ENCODE data around the gene ZNF107. TPM values are rescaled to one million over a fixed set of nuclear protein-coding genes. Genes with fewer than 3 reads are reported as not detected.

The ZNF107 gene
- total and polyA plus RNA-seq, 4 donors, result 0.60 to 4.9 (median 1.4) TPM

DNA sequence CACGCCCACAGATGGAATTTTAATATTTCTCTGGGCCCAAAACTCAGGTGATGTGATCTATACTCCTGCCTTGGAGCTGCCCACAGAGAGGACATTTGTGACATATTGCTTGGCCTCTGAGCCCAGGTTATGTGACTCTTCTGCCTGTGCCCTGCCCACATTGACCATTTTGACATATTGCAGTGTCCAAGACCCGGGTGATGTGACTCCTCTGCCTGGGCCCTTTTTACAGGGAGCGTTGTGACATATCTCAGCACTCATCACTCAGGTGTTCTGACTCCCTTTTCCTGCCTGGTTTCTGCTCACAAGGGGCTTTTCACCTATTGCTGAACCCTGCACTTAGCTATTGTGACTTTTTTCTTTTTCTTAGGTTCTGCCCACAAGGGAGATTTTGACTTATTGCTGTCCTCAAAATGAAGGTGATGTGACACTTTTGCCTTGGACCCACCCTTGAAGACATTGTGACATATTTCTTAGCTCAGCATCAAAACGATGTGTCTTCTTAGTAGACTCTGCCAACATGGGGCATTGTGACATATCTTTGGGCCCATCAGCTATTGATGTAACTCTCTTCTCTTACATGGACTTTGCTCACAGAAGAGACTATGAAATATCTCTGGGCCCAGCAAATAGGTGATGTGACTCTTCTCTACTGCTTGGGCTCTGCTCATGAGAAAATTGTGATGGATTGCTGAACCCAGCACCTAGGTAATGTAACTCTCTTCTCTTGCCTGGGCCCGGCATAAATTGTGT is 11.0 kb upstream of the ZNF107 start:
- H3K4me3 ChIP-seq (ENCODE audit: low read depth in 1 of 3, low read length in 3 of 3), result no peak overlapping the region
- H3K4me1 ChIP-seq (ENCODE audit: control insufficient read depth in 4 of 4, insufficient read depth in 4 of 4, low read length in 3 of 4), result no peaks in the 10 kb centered on the region
- whole genome bisulfite sequencing, result 76% methylated on average over 5 of the region's 5 CpGs
- no peaks in the 10 kb centered on the region for H3K27me3 ChIP-seq (ENCODE audit: control insufficient read depth in 4 of 4, insufficient read depth in 4 of 4, low read length in 3 of 4)
- TF ChIP-seq, protein P1, sequence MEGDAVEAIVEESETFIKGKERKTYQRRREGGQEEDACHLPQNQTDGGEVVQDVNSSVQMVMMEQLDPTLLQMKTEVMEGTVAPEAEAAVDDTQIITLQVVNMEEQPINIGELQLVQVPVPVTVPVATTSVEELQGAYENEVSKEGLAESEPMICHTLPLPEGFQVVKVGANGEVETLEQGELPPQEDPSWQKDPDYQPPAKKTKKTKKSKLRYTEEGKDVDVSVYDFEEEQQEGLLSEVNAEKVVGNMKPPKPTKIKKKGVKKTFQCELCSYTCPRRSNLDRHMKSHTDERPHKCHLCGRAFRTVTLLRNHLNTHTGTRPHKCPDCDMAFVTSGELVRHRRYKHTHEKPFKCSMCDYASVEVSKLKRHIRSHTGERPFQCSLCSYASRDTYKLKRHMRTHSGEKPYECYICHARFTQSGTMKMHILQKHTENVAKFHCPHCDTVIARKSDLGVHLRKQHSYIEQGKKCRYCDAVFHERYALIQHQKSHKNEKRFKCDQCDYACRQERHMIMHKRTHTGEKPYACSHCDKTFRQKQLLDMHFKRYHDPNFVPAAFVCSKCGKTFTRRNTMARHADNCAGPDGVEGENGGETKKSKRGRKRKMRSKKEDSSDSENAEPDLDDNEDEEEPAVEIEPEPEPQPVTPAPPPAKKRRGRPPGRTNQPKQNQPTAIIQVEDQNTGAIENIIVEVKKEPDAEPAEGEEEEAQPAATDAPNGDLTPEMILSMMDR (IDR thresholded peaks at IDR 0.05; ENCODE audit: low read depth, low read length, missing input control), result no peak
- TF ChIP-seq SP1 (IDR thresholded peaks at IDR 0.05) (no peak), RXRA (IDR thresholded peaks at IDR 0.05) (no peak), HNF4G (IDR thresholded peaks at IDR 0.05) (no peak), HNF4A (conservative IDR thresholded peaks at IDR 0.05) (no peak), YY1 (IDR thresholded peaks at IDR 0.05) (no peak), TAF1 (conservative IDR thresholded peaks at IDR 0.05) (no peak), JUND (IDR thresholded peaks at IDR 0.05) (no peak), GABPA (IDR thresholded peaks at IDR 0.05 in 1 of 2, conservative IDR thresholded peaks at IDR 0.05 in 1 of 2) (no peak), NR2F2 (IDR thresholded peaks at IDR 0.05) (no peak)
- TF ChIP-seq, protein P2, sequence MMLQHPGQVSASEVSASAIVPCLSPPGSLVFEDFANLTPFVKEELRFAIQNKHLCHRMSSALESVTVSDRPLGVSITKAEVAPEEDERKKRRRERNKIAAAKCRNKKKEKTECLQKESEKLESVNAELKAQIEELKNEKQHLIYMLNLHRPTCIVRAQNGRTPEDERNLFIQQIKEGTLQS (IDR thresholded peaks at IDR 0.05), result no peak
- TF ChIP-seq, protein P3, sequence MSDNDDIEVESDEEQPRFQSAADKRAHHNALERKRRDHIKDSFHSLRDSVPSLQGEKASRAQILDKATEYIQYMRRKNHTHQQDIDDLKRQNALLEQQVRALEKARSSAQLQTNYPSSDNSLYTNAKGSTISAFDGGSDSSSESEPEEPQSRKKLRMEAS (IDR thresholded peaks at IDR 0.05), result no peak
- TF ChIP-seq, protein P4, sequence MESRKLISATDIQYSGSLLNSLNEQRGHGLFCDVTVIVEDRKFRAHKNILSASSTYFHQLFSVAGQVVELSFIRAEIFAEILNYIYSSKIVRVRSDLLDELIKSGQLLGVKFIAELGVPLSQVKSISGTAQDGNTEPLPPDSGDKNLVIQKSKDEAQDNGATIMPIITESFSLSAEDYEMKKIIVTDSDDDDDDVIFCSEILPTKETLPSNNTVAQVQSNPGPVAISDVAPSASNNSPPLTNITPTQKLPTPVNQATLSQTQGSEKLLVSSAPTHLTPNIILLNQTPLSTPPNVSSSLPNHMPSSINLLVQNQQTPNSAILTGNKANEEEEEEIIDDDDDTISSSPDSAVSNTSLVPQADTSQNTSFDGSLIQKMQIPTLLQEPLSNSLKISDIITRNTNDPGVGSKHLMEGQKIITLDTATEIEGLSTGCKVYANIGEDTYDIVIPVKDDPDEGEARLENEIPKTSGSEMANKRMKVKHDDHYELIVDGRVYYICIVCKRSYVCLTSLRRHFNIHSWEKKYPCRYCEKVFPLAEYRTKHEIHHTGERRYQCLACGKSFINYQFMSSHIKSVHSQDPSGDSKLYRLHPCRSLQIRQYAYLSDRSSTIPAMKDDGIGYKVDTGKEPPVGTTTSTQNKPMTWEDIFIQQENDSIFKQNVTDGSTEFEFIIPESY (IDR thresholded peaks at IDR 0.05), result no peak
- H3K9me3 ChIP-seq (ENCODE audit: control insufficient read depth in 4 of 4, low read length in 3 of 4), result no peaks in the 10 kb centered on the region
- no peak overlapping the region for H3K9ac ChIP-seq (ENCODE audit: low read depth in 1 of 2, low read length in 2 of 2)
- no peak for DNase-seq (ENCODE audit: low spot score)
- no peak overlapping the region for H3K27ac ChIP-seq (ENCODE audit: low read depth in 1 of 2, low read length in 2 of 2)
- H3K36me3 ChIP-seq (ENCODE audit: control insufficient read depth in 4 of 4, insufficient read depth in 3 of 4, low read depth in 1 of 4, low read length in 3 of 4), result no peaks in the 10 kb centered on the region

DNA sequence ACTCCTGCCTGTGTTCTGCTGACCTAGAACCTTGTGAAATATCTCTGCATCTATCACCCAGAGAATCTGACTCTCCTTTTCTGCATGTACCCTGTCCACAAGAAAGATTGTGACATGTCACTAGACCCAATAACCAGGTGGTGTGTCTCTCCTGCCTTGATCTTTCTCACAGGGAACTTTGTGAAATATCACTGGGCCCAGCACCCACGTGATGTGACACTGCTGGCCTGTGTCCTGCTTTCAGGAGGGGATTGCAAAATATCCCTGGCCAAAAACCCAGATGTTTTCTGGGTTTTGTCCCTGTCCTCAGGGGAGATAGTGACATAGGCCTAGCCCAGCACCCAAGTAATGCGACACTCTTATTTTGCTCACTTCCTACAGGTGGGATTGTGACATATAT is 10.1 kb upstream of the ZNF107 start:
- no peak for DNase-seq (ENCODE audit: low spot score)
- no peaks in the 10 kb centered on the region for H3K36me3 ChIP-seq (ENCODE audit: control insufficient read depth in 4 of 4, insufficient read depth in 3 of 4, low read depth in 1 of 4, low read length in 3 of 4)
- no peaks in the 10 kb centered on the region for H3K27me3 ChIP-seq (ENCODE audit: control insufficient read depth in 4 of 4, insufficient read depth in 4 of 4, low read length in 3 of 4)
- no peak for TF ChIP-seq TAF1 (conservative IDR thresholded peaks at IDR 0.05)
- TF ChIP-seq NR2F2 (IDR thresholded peaks at IDR 0.05), result no peak
- TF ChIP-seq HNF4A (conservative IDR thresholded peaks at IDR 0.05), result no peak
- no peak for TF ChIP-seq YY1 (IDR thresholded peaks at IDR 0.05)
- TF ChIP-seq RAD21 (IDR thresholded peaks at IDR 0.05), result no peak
- TF ChIP-seq FOXA2 (IDR thresholded peaks at IDR 0.05), result no peak
- no peaks in the 10 kb centered on the region for H3K9me3 ChIP-seq (ENCODE audit: control insufficient read depth in 4 of 4, low read length in 3 of 4)
- no peaks in the 10 kb centered on the region for H3K4me1 ChIP-seq (ENCODE audit: control insufficient read depth in 4 of 4, insufficient read depth in 4 of 4, low read length in 3 of 4)
- no peak overlapping the region for H3K4me3 ChIP-seq (ENCODE audit: low read depth in 1 of 3, low read length in 3 of 3)
- H3K27ac ChIP-seq (ENCODE audit: low read depth in 1 of 2, low read length in 2 of 2), result no peak overlapping the region
- 61% methylated on average over 2 of the region's 2 CpGs for WGBS
- H3K9ac ChIP-seq (ENCODE audit: low read depth in 1 of 2, low read length in 2 of 2), result no peak overlapping the region

All from liver (tissue), 9 donors.